SU-DHL-6 (cell line): ENCODE measurements around the gene SCLT1.

ENCODE experiments used
- H2AFZ ChIP-seq: fragments of 200-600 bp; sonication (generic); 2 replicates; pipeline ENCODE4 v1.6.1; 2014; ENCODE audit warnings: low read depth, mild to moderate bottlenecking, moderate library complexity, mixed read lengths, antibody characterized with exemption, low read length; ENCODE audit not compliant: severe bottlenecking
- H3F3A ChIP-seq: fragments of 200-600 bp; shearing (Covaris generic); 2 replicates; pipeline ENCODE4 v1.6.0; 2016; ENCODE audit warnings: antibody characterized with exemption, mild to moderate bottlenecking; ENCODE audit not compliant: insufficient read depth
- H3K27ac ChIP-seq: fragments of 200-600 bp; sonication (generic); 2 replicates; pipeline ENCODE4 v1.5.1; 2016; ENCODE audit warnings: low read depth, mild to moderate bottlenecking, low read length, moderate library complexity, mixed read lengths
- H3K27me3 ChIP-seq: fragments of 200-600 bp; sonication (generic), shearing (Covaris generic); 2 replicates; pipeline ENCODE4 v1.6.0; 2014; ENCODE audit warnings: mild to moderate bottlenecking, low read length
- H3K36me3 ChIP-seq: fragments of 200-600 bp; sonication (generic); 2 replicates; pipeline ENCODE4 v1.6.1; 2014; ENCODE audit warnings: mild to moderate bottlenecking, low read length, mixed read lengths
- H3K4me2 ChIP-seq: fragments of 300-600, 200-600 bp; shearing (Covaris generic), sonication (generic); 2 replicates; pipeline ENCODE4 v1.6.0; 2014; ENCODE audit warnings: low read length, low read depth, mild to moderate bottlenecking; ENCODE audit not compliant: poor library complexity, severe bottlenecking
- H3K4me3 ChIP-seq: fragments of 200-600 bp; sonication (generic); 2 replicates; pipeline ENCODE4 v1.5.1; 2014; ENCODE audit warnings: antibody characterized with exemption, low read length, mild to moderate bottlenecking, mixed read lengths; ENCODE audit not compliant: insufficient read depth, poor library complexity, severe bottlenecking
- H3K79me2 ChIP-seq: fragments of 200-600 bp; sonication (generic); 2 replicates; pipeline ENCODE4 v1.6.1; 2014; ENCODE audit warnings: mild to moderate bottlenecking, low read length, moderate library complexity; ENCODE audit not compliant: insufficient read depth
- H3K9ac ChIP-seq: fragments of 200-600 bp; sonication (generic); 2 replicates; pipeline ENCODE4 v1.7.0; 2014; ENCODE audit warnings: mild to moderate bottlenecking, low read length
- H3K9me2 ChIP-seq: fragments of 200-600 bp; sonication (generic); replicated peaks from 2 replicates; pipeline ENCODE4 v1.6.1; 2014; ENCODE audit warnings: low read length; ENCODE audit not compliant: insufficient read depth
- H3K9me3 ChIP-seq: fragments of 200-600 bp; sonication (generic); 2 replicates; pipeline ENCODE4 v1.6.1; 2014; ENCODE audit warnings: low read length, mixed read lengths; ENCODE audit not compliant: insufficient read depth
- H4K20me1 ChIP-seq: fragments of 200-600 bp; sonication (generic); 2 replicates; pipeline ENCODE4 v1.6.1; 2014; ENCODE audit warnings: low read depth, mild to moderate bottlenecking, antibody characterized with exemption, low read length, moderate library complexity, mixed read lengths
- EZH2phosphoT487 ChIP-seq: fragments of 200-600 bp; sonication (generic), shearing (Covaris generic); conservative IDR thresholded peaks from 2 replicates; pipeline ENCODE4 v1.6.1; 2018; ENCODE audit warnings: mild to moderate bottlenecking, antibody characterized with exemption, low read length, moderate library complexity, mixed read lengths
- TF ChIP-seq, protein P1 (sequence below): fragments of 200-600 bp; sonication (generic); IDR thresholded peaks from one replicate; pipeline ENCODE4 v1.5.1; 2017; ENCODE audit warnings: antibody characterized with exemption, mild to moderate bottlenecking, low read length, moderate library complexity; ENCODE audit not compliant: insufficient read depth, poor library complexity, severe bottlenecking

Gene SCLT1

DNA sequence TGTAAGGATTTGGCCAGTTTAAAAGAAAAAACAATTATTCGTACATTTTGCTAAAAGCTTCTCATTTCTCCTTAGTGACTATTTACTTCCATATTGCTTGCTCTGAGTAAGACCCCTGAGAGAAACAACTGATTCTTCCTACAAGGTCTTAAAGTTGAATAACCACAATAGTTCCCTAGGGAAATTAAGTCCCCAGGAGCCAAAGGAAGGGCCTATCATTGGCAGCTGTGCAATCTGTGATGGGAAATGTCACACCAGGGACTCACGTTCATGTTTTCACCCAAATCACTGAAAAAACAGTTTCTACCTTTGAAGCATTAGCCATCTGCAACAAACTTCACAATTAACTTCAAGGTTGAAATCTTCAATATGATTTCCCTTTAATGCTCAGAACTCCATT lies 217.1 kb downstream of the SCLT1 start:
- Histone ChIP-seq H3K9ac (no peak overlapping the region), H3K4me3 (no peak overlapping the region), H3K27ac (no peak overlapping the region), H2AFZ (no peak overlapping the region), H3K27me3 (no peaks in the 10 kb centered on the region), H3F3A (peaks cover 9% of the 10 kb centered on the region; the same call in 1 of the 2 replicates), H3K4me2 (no peak overlapping the region), H3K9me3 (no peaks in the 10 kb centered on the region), H3K79me2 (no peaks in the 10 kb centered on the region), H4K20me1 (no peaks in the 10 kb centered on the region), H3K9me2 (no peaks in the 10 kb centered on the region), H3K36me3 (peaks cover 3% of the 10 kb centered on the region; the same call in 1 of the 2 replicates)
- no peak for TF ChIP-seq EZH2phosphoT487
- TF ChIP-seq, protein P1, sequence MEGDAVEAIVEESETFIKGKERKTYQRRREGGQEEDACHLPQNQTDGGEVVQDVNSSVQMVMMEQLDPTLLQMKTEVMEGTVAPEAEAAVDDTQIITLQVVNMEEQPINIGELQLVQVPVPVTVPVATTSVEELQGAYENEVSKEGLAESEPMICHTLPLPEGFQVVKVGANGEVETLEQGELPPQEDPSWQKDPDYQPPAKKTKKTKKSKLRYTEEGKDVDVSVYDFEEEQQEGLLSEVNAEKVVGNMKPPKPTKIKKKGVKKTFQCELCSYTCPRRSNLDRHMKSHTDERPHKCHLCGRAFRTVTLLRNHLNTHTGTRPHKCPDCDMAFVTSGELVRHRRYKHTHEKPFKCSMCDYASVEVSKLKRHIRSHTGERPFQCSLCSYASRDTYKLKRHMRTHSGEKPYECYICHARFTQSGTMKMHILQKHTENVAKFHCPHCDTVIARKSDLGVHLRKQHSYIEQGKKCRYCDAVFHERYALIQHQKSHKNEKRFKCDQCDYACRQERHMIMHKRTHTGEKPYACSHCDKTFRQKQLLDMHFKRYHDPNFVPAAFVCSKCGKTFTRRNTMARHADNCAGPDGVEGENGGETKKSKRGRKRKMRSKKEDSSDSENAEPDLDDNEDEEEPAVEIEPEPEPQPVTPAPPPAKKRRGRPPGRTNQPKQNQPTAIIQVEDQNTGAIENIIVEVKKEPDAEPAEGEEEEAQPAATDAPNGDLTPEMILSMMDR, result no peak

DNA sequence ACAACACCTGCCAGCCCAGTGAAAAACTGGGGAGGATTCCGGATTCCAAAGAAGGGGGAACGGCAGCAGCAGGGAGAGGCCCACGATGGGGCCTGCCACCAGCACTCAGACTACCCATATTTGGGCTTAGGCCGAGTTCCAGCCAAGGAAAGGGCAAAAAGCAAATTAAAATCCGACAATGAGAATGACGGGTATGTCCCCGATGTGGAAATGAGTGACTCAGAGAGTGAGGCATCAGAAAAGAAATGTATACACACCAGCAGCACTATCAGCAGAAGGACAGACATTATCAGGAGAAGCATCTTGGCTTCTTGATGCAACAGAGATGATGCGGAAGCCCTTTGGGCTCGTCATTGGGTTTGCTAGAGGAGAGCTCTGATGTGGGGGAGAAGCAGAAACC lies 221.4 kb downstream of the SCLT1 start:
- Histone ChIP-seq H3K79me2 (no peaks in the 10 kb centered on the region), H3K27ac (no peak overlapping the region), H4K20me1 (no peaks in the 10 kb centered on the region), H2AFZ (no peak overlapping the region), H3K4me3 (no peak overlapping the region), H3K4me2 (no peak overlapping the region), H3K9me2 (no peaks in the 10 kb centered on the region), H3K9me3 (no peaks in the 10 kb centered on the region), H3K36me3 (peaks cover 8% of the 10 kb centered on the region; the same call in 1 of the 2 replicates), H3F3A (peaks cover 9% of the 10 kb centered on the region; the same call in 1 of the 2 replicates), H3K9ac (no peak overlapping the region), H3K27me3 (no peaks in the 10 kb centered on the region)
- TF ChIP-seq, protein P1, result no peak
- TF ChIP-seq EZH2phosphoT487, result no peak

DNA sequence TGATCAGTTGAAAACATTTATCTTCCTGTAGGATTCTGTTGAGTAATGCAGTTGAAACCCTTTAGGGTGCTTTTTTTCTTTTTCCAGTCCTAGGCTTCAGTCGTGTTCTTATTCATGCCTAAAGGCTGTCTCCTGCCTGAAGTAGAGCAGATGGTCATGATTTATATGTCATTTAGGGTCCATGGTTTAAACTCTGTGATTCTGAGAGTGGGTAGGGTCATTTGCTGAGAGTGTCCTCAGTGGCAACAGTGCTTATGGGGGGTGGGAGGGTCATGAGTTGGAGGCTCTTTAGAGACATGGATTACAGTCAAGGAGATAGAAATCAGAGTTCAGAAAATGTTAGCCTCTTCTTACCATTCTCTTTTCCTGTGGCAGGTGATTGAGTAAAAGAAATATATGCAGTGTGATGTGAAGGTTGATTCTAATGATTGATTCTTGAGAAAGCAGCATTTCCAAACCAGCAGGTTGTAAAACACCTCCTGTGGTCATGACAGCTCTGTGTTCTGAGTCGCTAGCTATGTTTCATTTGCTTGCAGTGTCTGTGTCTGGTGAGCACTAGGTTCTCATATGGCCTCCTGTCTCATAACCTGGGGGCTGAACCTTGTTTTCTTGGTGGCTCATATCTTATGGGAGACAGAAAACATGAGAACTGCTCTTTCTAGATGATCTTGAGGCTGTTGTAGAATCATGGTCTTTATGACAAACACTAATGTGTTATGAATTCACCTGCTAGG lies 223.4 kb downstream of the SCLT1 start:
- H3F3A ChIP-seq, result no peaks in the 10 kb centered on the region; the same call in 1 of the 2 replicates
- H2AFZ ChIP-seq, result no peak overlapping the region
- H4K20me1 ChIP-seq, result no peaks in the 10 kb centered on the region
- H3K27ac ChIP-seq, result no peak overlapping the region
- no peak overlapping the region for H3K4me3 ChIP-seq
- no peaks in the 10 kb centered on the region for H3K9me2 ChIP-seq
- H3K9ac ChIP-seq, result no peak overlapping the region
- H3K4me2 ChIP-seq, result no peak overlapping the region
- no peaks in the 10 kb centered on the region for H3K79me2 ChIP-seq
- peaks cover 8% of the 10 kb centered on the region; the same call in 1 of the 2 replicates for H3K36me3 ChIP-seq
- TF ChIP-seq EZH2phosphoT487, result no peak
- TF ChIP-seq, protein P1, result no peak
- no peaks in the 10 kb centered on the region for H3K9me3 ChIP-seq
- H3K27me3 ChIP-seq, result no peaks in the 10 kb centered on the region
